Testis (tissue), 2 donors: ENCODE results near the gene SYK.

Experiments
- CTCF ChIP-seq, 3 experiments: fragments of 450-650 bp in 2 of 3; fragments of 200-600 bp in 1 of 3; sonication (generic) in 1 of 3; IDR thresholded peaks; one replicate each; pipeline ENCODE4 v1.5.1; 2016 to 2019; ENCODE audit warnings: antibody characterized with exemption in 3 of 3, mild to moderate bottlenecking in 2 of 3, moderate library complexity in 1 of 3
- POLR2A ChIP-seq: fragments of 450-650 bp; IDR thresholded peaks from one replicate; pipeline ENCODE4 v1.6.1; 2017; ENCODE audit warnings: antibody characterized with exemption, mild to moderate bottlenecking, moderate library complexity

DNA sequence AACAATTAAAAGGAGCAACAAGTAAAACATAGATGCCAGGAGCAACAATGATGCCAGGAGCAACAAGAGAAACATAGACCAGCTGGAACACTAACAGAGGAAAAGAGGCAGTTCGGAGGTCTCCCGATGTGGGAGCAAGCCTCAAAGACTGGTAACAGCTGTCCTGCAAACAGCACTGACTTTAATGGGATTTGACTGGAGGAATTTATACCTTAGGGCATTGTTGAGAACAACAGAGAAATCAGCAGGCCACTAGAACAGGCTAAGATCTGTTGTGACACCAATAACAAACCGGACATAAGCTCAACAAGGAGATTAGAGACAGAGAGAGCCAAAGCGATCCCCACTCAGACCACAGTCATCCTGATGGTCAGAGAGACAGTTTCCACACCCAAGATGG is 11.8 kb upstream of the SYK start:
- TF ChIP-seq CTCF (IDR thresholded peaks at IDR 0.05) (no peak), POLR2A (no peak)
